HL-60 (cell line): ENCODE results near the gene SORCS2.

Experiments used
- DNase-seq, 2 experiments: peaks; one replicate each; pipeline ENCODE4 v3.0.0-alpha.2; 2010 to 2020; ENCODE audit warnings: low read depth in 1 of 2, low spot score in 1 of 2
- H3K27ac ChIP-seq: fragments of 250-450 bp; sonication (Bioruptor Pico); replicated peaks from 2 replicates; pipeline ENCODE4 v1.5.1; 2020; ENCODE audit warnings: mild to moderate bottlenecking, moderate library complexity
- H3K27me3 ChIP-seq: fragments of 250-450 bp; sonication (Bioruptor Pico); 2 replicates; pipeline ENCODE4 v1.5.1; 2021; ENCODE audit warnings: mild to moderate bottlenecking, moderate library complexity; ENCODE audit not compliant: insufficient read depth, poor library complexity, severe bottlenecking
- H3K4me3 ChIP-seq: replicated peaks from 2 replicates; pipeline ENCODE4 v1.5.1; 2011; ENCODE audit warnings: mild to moderate bottlenecking, control low read depth, low read length; ENCODE audit not compliant: insufficient read depth
- GABPA ChIP-seq: IDR thresholded peaks from 2 replicates; pipeline ENCODE4 v1.6.1; 2012; ENCODE audit warnings: low read depth
- POLR2AphosphoS5 ChIP-seq: IDR thresholded peaks from 2 replicates; pipeline ENCODE4 v1.6.1; 2012; ENCODE audit warnings: low read depth
- SPI1 ChIP-seq: IDR thresholded peaks from 2 replicates; pipeline ENCODE4 v1.6.1; 2012; ENCODE audit warnings: low read depth, mild to moderate bottlenecking, borderline replicate concordance
- TF ChIP-seq, protein P1 (sequence below): IDR thresholded peaks from 2 replicates; pipeline ENCODE4 v1.6.1; 2012; ENCODE audit warnings: low read depth; ENCODE audit not compliant: insufficient replicate concordance
- TF ChIP-seq, protein P2 (sequence below): IDR thresholded peaks from one replicate; pipeline ENCODE4 v1.5.1; 2011; ENCODE audit warnings: low read length, control low read depth, inconsistent platforms; ENCODE audit not compliant: insufficient read depth

SORCS2 gene

DNA sequence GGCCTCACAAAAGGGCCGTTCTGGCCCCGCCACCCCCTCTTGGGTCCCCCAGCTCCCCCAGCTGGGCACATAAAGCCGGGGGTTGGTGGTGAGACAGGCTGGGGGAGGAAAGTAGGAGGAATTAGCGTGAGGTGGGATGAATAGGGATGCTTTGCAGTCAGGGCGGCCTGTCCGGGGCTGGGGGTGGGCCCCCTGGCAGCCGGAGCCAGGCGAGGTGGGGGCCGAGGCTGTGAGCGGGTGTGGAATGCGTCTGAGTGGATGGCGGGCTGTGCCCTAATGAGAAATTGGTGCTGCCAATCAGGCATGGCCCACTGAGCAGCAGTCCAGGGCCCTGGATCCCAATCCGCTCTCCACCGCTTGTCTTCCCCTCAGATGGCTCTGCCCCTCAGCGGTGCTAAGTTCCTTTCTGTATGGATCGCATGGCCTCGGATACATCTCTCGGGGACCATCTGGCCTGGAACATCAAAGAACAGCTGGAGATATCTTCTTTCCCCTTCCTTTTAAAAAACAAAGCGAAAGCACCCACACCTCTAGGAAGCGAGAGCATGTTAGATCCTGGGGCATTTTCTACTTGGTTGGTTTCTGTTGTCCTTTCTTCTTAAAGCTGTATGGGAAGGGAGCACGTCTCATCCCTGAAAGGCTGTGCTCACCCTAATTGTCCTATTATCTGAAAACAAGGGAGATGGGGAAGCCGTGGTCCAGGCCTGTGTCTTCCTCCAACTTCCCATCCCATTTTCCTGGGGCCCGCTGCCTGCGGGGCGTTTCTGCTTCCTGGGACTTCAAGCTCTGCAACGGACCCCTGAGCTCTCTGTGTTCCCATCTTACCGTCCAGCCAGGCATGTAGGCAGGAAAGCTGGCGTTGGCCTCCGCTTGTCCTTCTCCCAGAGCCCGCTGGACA lies 106.9 kb downstream of the SORCS2 start:
- Histone ChIP-seq H3K27ac (no peak overlapping the region), H3K4me3 (no peak overlapping the region), H3K27me3 (peaks cover 2% of the 10 kb centered on the region)
- TF ChIP-seq SPI1 (no peak), POLR2AphosphoS5 (no peak), GABPA (no peak)
- TF ChIP-seq, protein P1, sequence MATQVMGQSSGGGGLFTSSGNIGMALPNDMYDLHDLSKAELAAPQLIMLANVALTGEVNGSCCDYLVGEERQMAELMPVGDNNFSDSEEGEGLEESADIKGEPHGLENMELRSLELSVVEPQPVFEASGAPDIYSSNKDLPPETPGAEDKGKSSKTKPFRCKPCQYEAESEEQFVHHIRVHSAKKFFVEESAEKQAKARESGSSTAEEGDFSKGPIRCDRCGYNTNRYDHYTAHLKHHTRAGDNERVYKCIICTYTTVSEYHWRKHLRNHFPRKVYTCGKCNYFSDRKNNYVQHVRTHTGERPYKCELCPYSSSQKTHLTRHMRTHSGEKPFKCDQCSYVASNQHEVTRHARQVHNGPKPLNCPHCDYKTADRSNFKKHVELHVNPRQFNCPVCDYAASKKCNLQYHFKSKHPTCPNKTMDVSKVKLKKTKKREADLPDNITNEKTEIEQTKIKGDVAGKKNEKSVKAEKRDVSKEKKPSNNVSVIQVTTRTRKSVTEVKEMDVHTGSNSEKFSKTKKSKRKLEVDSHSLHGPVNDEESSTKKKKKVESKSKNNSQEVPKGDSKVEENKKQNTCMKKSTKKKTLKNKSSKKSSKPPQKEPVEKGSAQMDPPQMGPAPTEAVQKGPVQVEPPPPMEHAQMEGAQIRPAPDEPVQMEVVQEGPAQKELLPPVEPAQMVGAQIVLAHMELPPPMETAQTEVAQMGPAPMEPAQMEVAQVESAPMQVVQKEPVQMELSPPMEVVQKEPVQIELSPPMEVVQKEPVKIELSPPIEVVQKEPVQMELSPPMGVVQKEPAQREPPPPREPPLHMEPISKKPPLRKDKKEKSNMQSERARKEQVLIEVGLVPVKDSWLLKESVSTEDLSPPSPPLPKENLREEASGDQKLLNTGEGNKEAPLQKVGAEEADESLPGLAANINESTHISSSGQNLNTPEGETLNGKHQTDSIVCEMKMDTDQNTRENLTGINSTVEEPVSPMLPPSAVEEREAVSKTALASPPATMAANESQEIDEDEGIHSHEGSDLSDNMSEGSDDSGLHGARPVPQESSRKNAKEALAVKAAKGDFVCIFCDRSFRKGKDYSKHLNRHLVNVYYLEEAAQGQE = no peak
- TF ChIP-seq, protein P2, sequence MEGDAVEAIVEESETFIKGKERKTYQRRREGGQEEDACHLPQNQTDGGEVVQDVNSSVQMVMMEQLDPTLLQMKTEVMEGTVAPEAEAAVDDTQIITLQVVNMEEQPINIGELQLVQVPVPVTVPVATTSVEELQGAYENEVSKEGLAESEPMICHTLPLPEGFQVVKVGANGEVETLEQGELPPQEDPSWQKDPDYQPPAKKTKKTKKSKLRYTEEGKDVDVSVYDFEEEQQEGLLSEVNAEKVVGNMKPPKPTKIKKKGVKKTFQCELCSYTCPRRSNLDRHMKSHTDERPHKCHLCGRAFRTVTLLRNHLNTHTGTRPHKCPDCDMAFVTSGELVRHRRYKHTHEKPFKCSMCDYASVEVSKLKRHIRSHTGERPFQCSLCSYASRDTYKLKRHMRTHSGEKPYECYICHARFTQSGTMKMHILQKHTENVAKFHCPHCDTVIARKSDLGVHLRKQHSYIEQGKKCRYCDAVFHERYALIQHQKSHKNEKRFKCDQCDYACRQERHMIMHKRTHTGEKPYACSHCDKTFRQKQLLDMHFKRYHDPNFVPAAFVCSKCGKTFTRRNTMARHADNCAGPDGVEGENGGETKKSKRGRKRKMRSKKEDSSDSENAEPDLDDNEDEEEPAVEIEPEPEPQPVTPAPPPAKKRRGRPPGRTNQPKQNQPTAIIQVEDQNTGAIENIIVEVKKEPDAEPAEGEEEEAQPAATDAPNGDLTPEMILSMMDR = no peak
- no peak for DNase-seq

DNA sequence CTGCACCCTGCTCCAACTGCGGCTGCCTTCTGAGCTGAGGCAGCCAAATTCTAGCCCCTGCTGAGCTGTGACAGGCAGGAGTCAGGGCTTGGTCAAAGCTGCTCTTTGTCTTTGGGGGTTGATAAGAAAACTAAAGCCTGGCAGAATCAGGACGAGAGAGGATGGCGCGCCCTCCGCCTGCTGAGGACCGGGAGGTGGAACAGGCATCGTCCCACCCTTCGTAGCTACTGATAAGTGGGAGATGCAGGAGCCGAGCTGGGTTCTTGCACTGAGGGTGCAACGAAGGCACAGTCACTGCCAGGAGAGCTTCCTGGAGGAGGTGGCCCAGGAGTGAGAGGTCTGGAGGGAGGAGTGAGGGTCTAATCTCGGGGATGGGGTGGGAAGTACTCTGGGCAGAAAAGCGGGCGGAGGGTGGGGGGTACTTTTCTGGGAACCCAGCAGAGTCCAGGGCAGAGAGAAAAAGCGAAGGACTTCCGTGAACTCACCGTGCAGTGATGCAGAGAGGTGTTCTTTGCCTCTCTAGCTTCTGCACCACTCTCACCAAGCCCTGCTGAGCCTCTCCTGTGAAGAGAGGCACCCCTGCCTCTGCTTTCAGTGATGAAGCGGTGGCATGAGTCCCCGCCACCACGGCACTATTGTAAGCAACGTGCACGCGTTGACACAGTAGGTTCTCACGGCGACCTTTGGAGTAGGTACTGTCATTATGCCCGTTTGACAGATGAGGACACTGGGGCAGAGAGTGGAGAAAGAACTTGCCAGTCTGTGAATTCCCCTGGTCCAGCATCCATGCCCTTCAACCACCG lies 107.8 kb downstream of the SORCS2 start:
- TF ChIP-seq, protein P2 = no peak
- TF ChIP-seq, protein P1 = no peak
- no peak for TF ChIP-seq POLR2AphosphoS5
- TF ChIP-seq SPI1 = no peak
- TF ChIP-seq GABPA = no peak

DNA sequence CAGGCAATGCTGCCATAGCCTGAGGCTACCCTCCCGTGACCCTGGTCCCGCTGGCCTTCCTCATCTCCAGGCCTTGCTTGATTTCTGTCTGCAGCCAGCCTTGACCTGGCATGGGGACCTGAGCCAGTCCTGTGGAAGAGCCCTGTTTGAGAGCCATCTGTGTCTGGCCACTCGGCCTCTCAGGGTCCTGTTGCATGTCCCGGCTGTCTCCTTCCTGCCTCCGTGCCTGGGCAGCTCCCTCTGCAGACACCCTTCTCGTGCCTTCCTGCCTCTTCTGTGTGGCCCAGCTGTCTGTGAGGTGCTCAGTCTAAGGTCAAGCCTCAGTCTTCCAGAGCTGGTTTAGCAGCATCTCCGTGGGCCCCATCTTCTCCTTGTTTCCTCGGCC lies 108.4 kb downstream of the SORCS2 start:
- TF ChIP-seq, protein P2 = no peak
- TF ChIP-seq GABPA = no peak
- TF ChIP-seq, protein P1 = no peak
- no peak for TF ChIP-seq SPI1
- TF ChIP-seq POLR2AphosphoS5 = no peak
- H3K27me3 ChIP-seq = peaks cover 2% of the 10 kb centered on the region

More for the DNA sequence above, 107.8 kb downstream of the SORCS2 start:
- Histone ChIP-seq H3K27ac (no peak overlapping the region), H3K4me3 (no peak overlapping the region), H3K27me3 (peaks cover 2% of the 10 kb centered on the region)
- no peak for DNase-seq

More for the DNA sequence above, 108.4 kb downstream of the SORCS2 start:
- Histone ChIP-seq H3K27ac (no peak overlapping the region), H3K4me3 (no peak overlapping the region)
- DNase-seq = no peak
